HL-60 (cell line): Measurements from ENCODE around the gene CCDC88A.

Experiments
- DNase-seq, 2 experiments: peaks; one replicate each; pipeline ENCODE4 v3.0.0-alpha.2; 2010 to 2020; ENCODE audit warnings: low read depth in 1 of 2, low spot score in 1 of 2
- H3K27ac ChIP-seq: fragments of 250-450 bp; sonication (Bioruptor Pico); replicated peaks from 2 replicates; pipeline ENCODE4 v1.5.1; 2020; ENCODE audit warnings: mild to moderate bottlenecking, moderate library complexity
- H3K27me3 ChIP-seq: fragments of 250-450 bp; sonication (Bioruptor Pico); 2 replicates; pipeline ENCODE4 v1.5.1; 2021; ENCODE audit warnings: mild to moderate bottlenecking, moderate library complexity; ENCODE audit not compliant: insufficient read depth, poor library complexity, severe bottlenecking
- H3K4me3 ChIP-seq: replicated peaks from 2 replicates; pipeline ENCODE4 v1.5.1; 2011; ENCODE audit warnings: mild to moderate bottlenecking, control low read depth, low read length; ENCODE audit not compliant: insufficient read depth
- GABPA ChIP-seq: IDR thresholded peaks from 2 replicates; pipeline ENCODE4 v1.6.1; 2012; ENCODE audit warnings: low read depth
- POLR2AphosphoS5 ChIP-seq: IDR thresholded peaks from 2 replicates; pipeline ENCODE4 v1.6.1; 2012; ENCODE audit warnings: low read depth
- SPI1 ChIP-seq: IDR thresholded peaks from 2 replicates; pipeline ENCODE4 v1.6.1; 2012; ENCODE audit warnings: low read depth, mild to moderate bottlenecking, borderline replicate concordance
- TF ChIP-seq, protein P1 (sequence below): IDR thresholded peaks from 2 replicates; pipeline ENCODE4 v1.6.1; 2012; ENCODE audit warnings: low read depth; ENCODE audit not compliant: insufficient replicate concordance
- TF ChIP-seq, protein P2 (sequence below): IDR thresholded peaks from one replicate; pipeline ENCODE4 v1.5.1; 2011; ENCODE audit warnings: low read length, control low read depth, inconsistent platforms; ENCODE audit not compliant: insufficient read depth

CCDC88A gene

DNA sequence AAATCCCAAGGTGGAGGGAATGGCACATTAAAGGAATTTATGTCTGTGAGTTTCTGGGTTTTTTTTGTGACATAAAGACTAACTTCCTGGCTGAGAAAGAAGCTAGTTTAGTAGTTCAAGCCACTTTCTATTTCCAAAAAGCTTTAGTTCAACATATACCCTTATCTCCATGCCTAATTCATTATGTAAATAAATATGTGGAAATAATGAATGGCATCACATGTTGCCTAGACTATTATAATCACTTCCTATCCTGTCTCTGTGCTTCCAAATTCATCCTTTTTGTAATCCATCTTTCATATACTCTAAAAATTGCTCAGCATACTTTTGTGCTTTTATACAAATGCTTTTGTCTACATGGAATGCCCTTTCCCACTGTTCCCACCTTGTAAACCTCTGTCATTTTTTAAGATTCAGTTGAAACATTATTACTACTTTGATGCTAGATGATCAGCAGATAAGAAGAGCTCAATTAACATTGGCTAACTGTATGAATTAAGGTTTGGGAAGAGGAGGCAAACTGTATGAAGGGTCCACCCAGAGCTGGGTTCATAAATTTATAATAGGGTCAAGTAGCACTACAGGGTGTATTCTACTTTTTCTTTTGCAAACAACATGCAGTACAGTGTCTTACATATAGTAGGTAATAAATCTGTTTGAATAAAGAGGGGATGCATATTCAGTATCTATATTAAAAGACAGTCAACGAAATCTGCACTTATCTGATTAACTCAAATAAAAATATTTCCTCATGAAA is 88.9 kb downstream of the CCDC88A start:
- Histone ChIP-seq H3K4me3 (no peak overlapping the region), H3K27ac (no peak overlapping the region), H3K27me3 (no peaks in the 10 kb centered on the region)
- no peak for DNase-seq
- TF ChIP-seq, protein P1, sequence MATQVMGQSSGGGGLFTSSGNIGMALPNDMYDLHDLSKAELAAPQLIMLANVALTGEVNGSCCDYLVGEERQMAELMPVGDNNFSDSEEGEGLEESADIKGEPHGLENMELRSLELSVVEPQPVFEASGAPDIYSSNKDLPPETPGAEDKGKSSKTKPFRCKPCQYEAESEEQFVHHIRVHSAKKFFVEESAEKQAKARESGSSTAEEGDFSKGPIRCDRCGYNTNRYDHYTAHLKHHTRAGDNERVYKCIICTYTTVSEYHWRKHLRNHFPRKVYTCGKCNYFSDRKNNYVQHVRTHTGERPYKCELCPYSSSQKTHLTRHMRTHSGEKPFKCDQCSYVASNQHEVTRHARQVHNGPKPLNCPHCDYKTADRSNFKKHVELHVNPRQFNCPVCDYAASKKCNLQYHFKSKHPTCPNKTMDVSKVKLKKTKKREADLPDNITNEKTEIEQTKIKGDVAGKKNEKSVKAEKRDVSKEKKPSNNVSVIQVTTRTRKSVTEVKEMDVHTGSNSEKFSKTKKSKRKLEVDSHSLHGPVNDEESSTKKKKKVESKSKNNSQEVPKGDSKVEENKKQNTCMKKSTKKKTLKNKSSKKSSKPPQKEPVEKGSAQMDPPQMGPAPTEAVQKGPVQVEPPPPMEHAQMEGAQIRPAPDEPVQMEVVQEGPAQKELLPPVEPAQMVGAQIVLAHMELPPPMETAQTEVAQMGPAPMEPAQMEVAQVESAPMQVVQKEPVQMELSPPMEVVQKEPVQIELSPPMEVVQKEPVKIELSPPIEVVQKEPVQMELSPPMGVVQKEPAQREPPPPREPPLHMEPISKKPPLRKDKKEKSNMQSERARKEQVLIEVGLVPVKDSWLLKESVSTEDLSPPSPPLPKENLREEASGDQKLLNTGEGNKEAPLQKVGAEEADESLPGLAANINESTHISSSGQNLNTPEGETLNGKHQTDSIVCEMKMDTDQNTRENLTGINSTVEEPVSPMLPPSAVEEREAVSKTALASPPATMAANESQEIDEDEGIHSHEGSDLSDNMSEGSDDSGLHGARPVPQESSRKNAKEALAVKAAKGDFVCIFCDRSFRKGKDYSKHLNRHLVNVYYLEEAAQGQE: no peak
- no peak for TF ChIP-seq POLR2AphosphoS5
- no peak for TF ChIP-seq GABPA
- no peak for TF ChIP-seq SPI1
- TF ChIP-seq, protein P2, sequence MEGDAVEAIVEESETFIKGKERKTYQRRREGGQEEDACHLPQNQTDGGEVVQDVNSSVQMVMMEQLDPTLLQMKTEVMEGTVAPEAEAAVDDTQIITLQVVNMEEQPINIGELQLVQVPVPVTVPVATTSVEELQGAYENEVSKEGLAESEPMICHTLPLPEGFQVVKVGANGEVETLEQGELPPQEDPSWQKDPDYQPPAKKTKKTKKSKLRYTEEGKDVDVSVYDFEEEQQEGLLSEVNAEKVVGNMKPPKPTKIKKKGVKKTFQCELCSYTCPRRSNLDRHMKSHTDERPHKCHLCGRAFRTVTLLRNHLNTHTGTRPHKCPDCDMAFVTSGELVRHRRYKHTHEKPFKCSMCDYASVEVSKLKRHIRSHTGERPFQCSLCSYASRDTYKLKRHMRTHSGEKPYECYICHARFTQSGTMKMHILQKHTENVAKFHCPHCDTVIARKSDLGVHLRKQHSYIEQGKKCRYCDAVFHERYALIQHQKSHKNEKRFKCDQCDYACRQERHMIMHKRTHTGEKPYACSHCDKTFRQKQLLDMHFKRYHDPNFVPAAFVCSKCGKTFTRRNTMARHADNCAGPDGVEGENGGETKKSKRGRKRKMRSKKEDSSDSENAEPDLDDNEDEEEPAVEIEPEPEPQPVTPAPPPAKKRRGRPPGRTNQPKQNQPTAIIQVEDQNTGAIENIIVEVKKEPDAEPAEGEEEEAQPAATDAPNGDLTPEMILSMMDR: no peak

DNA sequence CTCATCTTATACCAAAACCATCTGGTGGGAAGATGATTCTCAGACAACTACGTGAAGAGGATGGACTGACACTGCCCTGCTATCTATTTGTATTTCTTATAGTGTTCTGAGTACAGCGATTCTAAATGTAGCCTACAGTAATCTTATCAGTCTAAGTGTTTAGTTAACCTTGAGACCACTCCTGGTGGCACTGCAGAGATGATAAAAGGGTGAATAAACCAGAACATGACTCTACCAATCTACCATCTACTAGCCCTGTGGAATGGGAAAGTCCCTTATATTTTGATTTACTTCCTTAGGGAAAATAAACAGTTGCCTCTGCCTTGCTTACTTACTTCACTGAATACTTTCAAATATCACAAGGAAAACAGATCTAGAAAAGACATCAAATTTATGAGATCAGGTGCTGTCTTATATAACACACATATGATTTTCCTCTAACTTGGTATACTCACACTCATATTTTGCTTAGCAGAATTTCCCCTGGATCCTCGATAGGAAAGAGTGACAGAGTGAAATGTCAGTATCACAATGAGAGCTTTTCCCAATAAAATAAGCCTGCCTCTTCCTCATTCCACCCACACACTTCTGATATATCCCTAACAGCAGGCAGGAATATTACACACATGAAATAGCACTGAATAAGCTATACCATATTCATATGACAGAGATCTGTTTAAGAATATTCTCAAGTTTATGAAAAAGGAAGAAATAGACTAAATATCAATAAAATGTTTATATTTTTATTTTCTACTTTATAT is 92.0 kb downstream of the CCDC88A start:
- no peak for DNase-seq
- TF ChIP-seq GABPA: no peak
- TF ChIP-seq, protein P1: no peak
- H3K27ac ChIP-seq: no peak overlapping the region
- H3K27me3 ChIP-seq: no peaks in the 10 kb centered on the region
- H3K4me3 ChIP-seq: no peak overlapping the region

DNA sequence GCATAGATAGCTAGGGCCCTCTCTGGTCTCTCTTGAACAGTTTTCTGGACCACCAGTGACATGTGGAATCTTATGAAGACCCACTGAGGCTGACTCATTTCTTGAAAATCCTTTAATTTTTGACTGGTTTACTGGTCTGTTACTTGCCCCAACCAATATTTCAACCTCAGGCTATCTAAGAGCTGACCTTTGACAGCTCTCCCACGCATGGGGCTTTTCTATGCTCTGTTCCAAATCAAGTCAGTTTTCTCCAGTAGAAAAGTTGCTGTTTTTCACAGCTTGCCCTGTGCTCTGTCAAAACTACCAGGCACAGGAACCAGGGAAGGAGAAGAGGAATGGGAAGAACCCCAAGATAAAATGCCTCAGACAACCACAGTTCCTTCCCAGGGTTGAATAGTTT is 104.7 kb downstream of the CCDC88A start:
- TF ChIP-seq SPI1: no peak
- no peak for TF ChIP-seq POLR2AphosphoS5
- TF ChIP-seq, protein P2: no peak
- TF ChIP-seq GABPA: no peak
- TF ChIP-seq, protein P1: no peak

More for the DNA sequence above, 104.7 kb downstream of the CCDC88A start:
- no peaks in the 10 kb centered on the region for H3K27me3 ChIP-seq
- no peak overlapping the region for H3K4me3 ChIP-seq
- no peak overlapping the region for H3K27ac ChIP-seq
- no peak for DNase-seq
